Heart left ventricle (tissue), 13 donors: Measurements from ENCODE around the gene DIP2B.

Experiments
- CTCF ChIP-seq, 12 donors: fragments of 200-600 bp; sonication (generic) in 4 of 12; IDR thresholded peaks; one replicate each; pipeline versions ENCODE4 v1.5.0 to v1.8.0; 2018 to 2022; ENCODE audit warnings: antibody characterized with exemption in 12 of 12, mild to moderate bottlenecking in 5 of 12
- POLR2A ChIP-seq, 2 donors: fragments of 450-650 bp; IDR thresholded peaks; one replicate each; pipeline ENCODE4 v1.6.1; 2017; ENCODE audit warnings: antibody characterized with exemption in 2 of 2, mild to moderate bottlenecking in 2 of 2, moderate library complexity in 2 of 2
- donor health status: ischemic (EF 13 %, LVEDD 7.1; RV severe dilation, severe dysfunction).
- donor health status: DM: no; HTN: yes; CAD: no.
- donor health status: DM: no; HTN: no; CAD: no.
- donor health status: ischemic (EF 25% LVEDD 6.9; RV normal size, moderate dysfunction).
- donor health status: ischemic (EF 25% LVEDD 5.7; RV mildly dilated, moderate dysfunction).
- donor health status: ischemic (EF 35%, LVEDD 5.7; RV mildly dilated, moderate dysfunction).
- donor health status: nonischemic (EF 11% LVEDD 7.7; RV severe dilation, severe dysfunction).
- donor health status: DM: yes; HTN: yes; CAD: no.
- donor health status: PGD.
- donor health status: ischemic (EF 29% LVEDD 5.4; RV normal size, mild dysfunction).
- donor health status: nonischemic (EF 23%, LVEDD 6.1; RV moderate dilation, normal function).

- TF ChIP-seq POLR2A (IDR thresholded peaks at IDR 0.05) (no peak), CTCF (IDR thresholded peaks at IDR 0.05) (no peak)
These were observed 142.2 kb downstream of the DIP2B start for GRCh38 chr12:50647031-50647430.
